ENCODE data around the gene MRPS23. TPM values are rescaled to one million over a fixed set of nuclear protein-coding genes. Genes with fewer than 3 reads are reported as not detected.

Gene MRPS23
- total and polyA plus RNA-seq, 2 of the 13 experiments (the other 11 are each of a cell fraction or from before 2014, with no cell fraction given): 63.2 to 181 TPM

GRCh38 chr17:57892820-57893595 is 43.2 kb upstream of the MRPS23 start (continued):
- TF ChIP-seq ZNF354B (CRISPR knock-in tag; IDR thresholded peaks at IDR 0.05) (no peak), HNF1B (CRISPR knock-in tag; IDR thresholded peaks at IDR 0.05) (no peak; the same call in 1 of the 2 replicates), ZZZ3 (CRISPR knock-in tag; IDR thresholded peaks at IDR 0.05; ENCODE audit: borderline replicate concordance) (no peak), ZNF101 (CRISPR knock-in tag; IDR thresholded peaks at IDR 0.05; ENCODE audit: borderline replicate concordance, low read depth) (peak; percentile 74; the same call in 1 of the 2 replicates), NFE2L1 (CRISPR knock-in tag; IDR thresholded peaks at IDR 0.05; ENCODE audit: borderline replicate concordance) (no peak), ZBTB7B (CRISPR knock-in tag; IDR thresholded peaks at IDR 0.05) (peak; percentile 9; the same call in 1 of the 2 replicates), ZNF678 (CRISPR knock-in tag; IDR thresholded peaks at IDR 0.05) (peak; percentile 88), ZNF251 (CRISPR knock-in tag; IDR thresholded peaks at IDR 0.05) (peak; percentile 41; the same call in 1 of the 2 replicates), ZNF780A (CRISPR knock-in tag; IDR thresholded peaks at IDR 0.05) (peak; percentile 56; the same call in 1 of the 2 replicates), ZNF83 (CRISPR knock-in tag; IDR thresholded peaks at IDR 0.05; ENCODE audit: borderline replicate concordance) (0 out of 2 replicates have a peak, but pooled peaks have one; percentile 50), DR1 (CRISPR knock-in tag; IDR thresholded peaks at IDR 0.05) (peak; percentile 56), SNRNP70 (IDR thresholded peaks at IDR 0.05; ENCODE audit: low read depth, low read length) (no peak), MLXIP (CRISPR knock-in tag; IDR thresholded peaks at IDR 0.05; ENCODE audit: borderline replicate concordance) (no peak), ZNF160 (CRISPR knock-in tag; IDR thresholded peaks at IDR 0.05) (no peak), RXRA (CRISPR knock-in tag; IDR thresholded peaks at IDR 0.05) (peak; percentile 61), TGIF2 (CRISPR knock-in tag; IDR thresholded peaks at IDR 0.05) (peak; percentile 25; the same call in 1 of the 2 replicates), ZNF563 (CRISPR knock-in tag; IDR thresholded peaks at IDR 0.05) (no peak), KDM4B (CRISPR knock-in tag; IDR thresholded peaks at IDR 0.05) (no peak), ZNF512B (CRISPR knock-in tag; IDR thresholded peaks at IDR 0.05; ENCODE audit: borderline replicate concordance) (peak; percentile 59; the same call in 1 of the 2 replicates), ZFX (CRISPR knock-in tag; IDR thresholded peaks at IDR 0.05; ENCODE audit: low read depth) (peak; percentile 66)

Measured in HepG2 (cell line).